ENCODE results near the gene MCCC2. TPM values are rescaled to one million over a fixed set of nuclear protein-coding genes. Genes with fewer than 3 reads are reported as not detected.

Gene MCCC2
- total and polyA plus RNA-seq, 2 of the 13 experiments (the other 11 are each of a cell fraction or from before 2014, with no cell fraction given): 44.8 to 83.6 TPM

GRCh38 chr5:71586941-71587765, at the start of gene MCCC2 (continued):
- TF ChIP-seq IRF1 (CRISPR knock-in tag; IDR thresholded peaks at IDR 0.05; ENCODE audit: low read depth) (no peak), AGO1 (IDR thresholded peaks at IDR 0.05; ENCODE audit: low read depth, low read length, poor library complexity, severe bottlenecking) (peak; percentile 40), TEAD3 (CRISPR knock-in tag; optimal IDR thresholded peaks at IDR 0.05; ENCODE audit: borderline replicate concordance) (no peak), PHF8 (CRISPR knock-in tag; IDR thresholded peaks at IDR 0.05) (peak; percentile 97), CREB3 (CRISPR knock-in tag; IDR thresholded peaks at IDR 0.05) (peak; percentile 38; the same call in 1 of the 2 replicates), ZNF7 (CRISPR knock-in tag; IDR thresholded peaks at IDR 0.05) (no peak), TFE3 (CRISPR knock-in tag; IDR thresholded peaks at IDR 0.05) (no peak), CHCHD3 (CRISPR knock-in tag; IDR thresholded peaks at IDR 0.05) (no peak; the same call in 1 of the 2 replicates), ZNF160 (CRISPR knock-in tag; IDR thresholded peaks at IDR 0.05) (peak; percentile 66; the same call in 1 of the 2 replicates), PRDM4 (CRISPR knock-in tag; IDR thresholded peaks at IDR 0.05; ENCODE audit: borderline replicate concordance) (no peak), HNRNPK (IDR thresholded peaks at IDR 0.05; ENCODE audit: low read depth, low read length, poor library complexity, severe bottlenecking) (no peak), ZBTB39 (CRISPR knock-in tag; IDR thresholded peaks at IDR 0.05) (no peak), ZIK1 (CRISPR knock-in tag; IDR thresholded peaks at IDR 0.05; ENCODE audit: borderline replicate concordance, low read depth) (peak; percentile 29; the same call in 1 of the 2 replicates), KDM5A (IDR thresholded peaks at IDR 0.05; ENCODE audit: borderline replicate concordance, low read length) (peak; percentile 60), PCBP1 (IDR thresholded peaks at IDR 0.05; ENCODE audit: borderline replicate concordance, low read depth, low read length) (0 out of 2 replicates have a peak, but pooled peaks have one; percentile 43), MAFF (IDR thresholded peaks at IDR 0.05; ENCODE audit: low read depth, low read length) (no peak), THYN1 (CRISPR knock-in tag; IDR thresholded peaks at IDR 0.05; ENCODE audit: borderline replicate concordance, low read depth) (no peak), KAT2B (IDR thresholded peaks at IDR 0.05; ENCODE audit: borderline replicate concordance, low read depth, low read length) (no peak), TCF7 (IDR thresholded peaks at IDR 0.05; ENCODE audit: low read depth) (no peak), CEBPG (CRISPR knock-in tag; IDR thresholded peaks at IDR 0.05) (no peak), ZFP36L1 (CRISPR knock-in tag; IDR thresholded peaks at IDR 0.05) (peak; percentile 52; the same call in 1 of the 2 replicates)

Data from HepG2 (cell line).